GM13977 (cell line): ENCODE measurements around the gene THSD7A.

Source experiments
- DNase-seq: peaks from one replicate; pipeline ENCODE4 v3.0.0; 2012; ENCODE audit warnings: low spot score
- CTCF ChIP-seq: IDR thresholded peaks from 2 replicates; pipeline ENCODE4 v1.5.1; 2012; ENCODE audit warnings: mild to moderate bottlenecking, control low read depth; ENCODE audit not compliant: insufficient read depth; ENCODE audit errors: extremely low read depth, missing control alignments
- in situ Hi-C: fragments of 300-500 bp; cut with MboI; formaldehyde crosslinking; loops from one replicate; pipeline ENCODE4 v1.12.0; 2022; ENCODE audit warnings: low sequenced_read_pairs, low pct_unique_long_range_greater_than_20kb, mixed read lengths, inconsistent platforms; ENCODE audit not compliant: unreplicated experiment

THSD7A gene

GRCh38 chr7:11551470-11551869, 280.5 kb downstream of the THSD7A start:
- no peak for TF ChIP-seq CTCF
- no peak for DNase-seq
- in situ Hi-C loops: no loop called here

GRCh38 chr7:11548532-11548931, 283.5 kb downstream of the THSD7A start:
- no peak for TF ChIP-seq CTCF
- DNase-seq: no peak
- in situ Hi-C loops: loop anchor here (25.0 kb wide), 1 partner anchor 111 kb away; no protein-coding TSS in a partner anchor

- in situ Hi-C loops: loop anchor here (25.0 kb wide), 1 partner anchor 104 kb away; no protein-coding TSS in a partner anchor
- DNase-seq: no peak
- TF ChIP-seq CTCF: no peak
These were observed 290.7 kb downstream of the THSD7A start for GRCh38 chr7:11541330-11541729.

GRCh38 chr7:11540271-11540761, 291.7 kb downstream of the THSD7A start:
- TF ChIP-seq CTCF: no peak
- no peak for DNase-seq
- in situ Hi-C loops: loop anchor here (25.0 kb wide), 1 partner anchor 103 kb away; no protein-coding TSS in a partner anchor

- no peak for DNase-seq
- no peak for TF ChIP-seq CTCF
- in situ Hi-C loops: loop anchor here (25.0 kb wide), 1 partner anchor 103 kb away; no protein-coding TSS in a partner anchor
These were observed 292.1 kb downstream of the THSD7A start for GRCh38 chr7:11539853-11540252.

GRCh38 chr7:11538751-11539299, 293.2 kb downstream of the THSD7A start:
- DNase-seq: no peak
- TF ChIP-seq CTCF: no peak
- in situ Hi-C loops: loop anchor here (25.0 kb wide), 1 partner anchor 102 kb away; no protein-coding TSS in a partner anchor
